Astrocyte (in vitro differentiated cells and primary cell): ENCODE results near the gene USP48. TPM values are rescaled to one million over a fixed set of nuclear protein-coding genes. Genes with fewer than 3 reads are reported as not detected.
A peak's percentile ranks its signal among the peaks of the same experiment; 100 is the strongest.

Source experiments
- DNase-seq: peaks from one replicate; pipeline ENCODE4 v3.0.0-alpha.2; 2010; ENCODE audit warnings: low read depth
- FAIRE-seq: peaks from 2 replicates; lab custom pipeline; 2011; peaks lifted over from hg19 to GRCh38; lab: Jason Lieb, UNC
- H2AFZ ChIP-seq: 2 replicates; pipeline ENCODE4 v1.6.0; 2012; ENCODE audit warnings: low read depth, low read length, inconsistent platforms
- H3K27ac ChIP-seq: 2 replicates; pipeline ENCODE4 v1.5.1; 2011; ENCODE audit warnings: low read depth, low read length, inconsistent platforms
- H3K27me3 ChIP-seq: 2 replicates; pipeline ENCODE4 v1.6.0; 2011; ENCODE audit warnings: low read length, inconsistent platforms; ENCODE audit not compliant: insufficient read depth
- H3K36me3 ChIP-seq: 2 replicates; pipeline ENCODE4 v1.5.1; 2011; ENCODE audit warnings: low read length, inconsistent platforms; ENCODE audit not compliant: insufficient read depth
- H3K4me1 ChIP-seq: 2 replicates; pipeline ENCODE4 v1.5.1; 2011; ENCODE audit warnings: low read length, inconsistent platforms; ENCODE audit not compliant: insufficient read depth
- H3K4me2 ChIP-seq: 2 replicates; pipeline ENCODE4 v1.6.0; 2012; ENCODE audit warnings: low read length, inconsistent platforms
- H3K4me3 ChIP-seq: 2 replicates; pipeline ENCODE4 v1.5.1; 2011; ENCODE audit warnings: low read depth, mild to moderate bottlenecking, low read length, inconsistent platforms; ENCODE audit not compliant: insufficient read depth
- H3K79me2 ChIP-seq: 2 replicates; pipeline ENCODE4 v1.6.0; 2012; ENCODE audit warnings: mild to moderate bottlenecking, low read length, inconsistent platforms; ENCODE audit not compliant: insufficient read depth
- H3K9ac ChIP-seq: 2 replicates; pipeline ENCODE4 v1.6.0; 2012; ENCODE audit warnings: mild to moderate bottlenecking, low read length, inconsistent platforms
- H3K9me3 ChIP-seq: 2 replicates; pipeline ENCODE4 v1.5.1; 2012; ENCODE audit warnings: low read depth, mild to moderate bottlenecking, low read length, inconsistent platforms; ENCODE audit not compliant: insufficient read depth
- H4K20me1 ChIP-seq: 2 replicates; pipeline ENCODE4 v1.6.0; 2012; ENCODE audit warnings: low read length, inconsistent platforms; ENCODE audit not compliant: insufficient read depth
- H3K27ac Mint-ChIP-seq: one replicate; pipeline ENCODE4 v1.8.0; 2021; ENCODE audit warnings: mild to moderate bottlenecking, mixed read lengths; ENCODE audit not compliant: unreplicated experiment
- H3K27me3 Mint-ChIP-seq: one replicate; pipeline ENCODE4 v1.8.0; 2021; ENCODE audit warnings: low read depth, mixed read lengths; ENCODE audit not compliant: unreplicated experiment
- H3K36me3 Mint-ChIP-seq: one replicate; pipeline ENCODE4 v1.8.0; 2021; ENCODE audit warnings: low read depth, mixed read lengths; ENCODE audit not compliant: unreplicated experiment
- H3K4me1 Mint-ChIP-seq: one replicate; pipeline ENCODE4 v1.8.0; 2021; ENCODE audit warnings: low read depth, mixed read lengths; ENCODE audit not compliant: unreplicated experiment
- H3K4me3 Mint-ChIP-seq: one replicate; pipeline ENCODE4 v1.8.0; 2021; ENCODE audit warnings: mild to moderate bottlenecking, moderate library complexity, mixed read lengths; ENCODE audit not compliant: unreplicated experiment
- H3K9me3 Mint-ChIP-seq: one replicate; pipeline ENCODE4 v1.8.0; 2021; ENCODE audit warnings: mild to moderate bottlenecking, mixed read lengths; ENCODE audit not compliant: unreplicated experiment
- EZH2 ChIP-seq: IDR thresholded peaks from 2 replicates; pipeline ENCODE4 v1.6.1; 2012; ENCODE audit warnings: mild to moderate bottlenecking, low read length, inconsistent platforms; ENCODE audit not compliant: insufficient read depth
- total RNA-seq: library from RNA; stranded (reverse); gene quantifications from 2 replicates; pipeline ENCODE4 v1.2.1, GENCODE V29; 2021
- TF ChIP-seq, protein P1 (sequence below): IDR thresholded peaks from 2 replicates; pipeline ENCODE4 v1.5.1; 2011; ENCODE audit warnings: low read depth, mild to moderate bottlenecking, inconsistent platforms, low read length, moderate library complexity; ENCODE audit not compliant: insufficient read depth

Gene USP48
- total RNA-seq, 1 donor from 2014 or later, result 85.7 TPM

GRCh38 chr1:21732664-21733063 lies 50.3 kb downstream of the USP48 start:
- Histone ChIP-seq H3K9ac (no peak overlapping the region), H4K20me1 (peaks cover 12% of the 10 kb centered on the region), H3K9me3 (no peaks in the 10 kb centered on the region), H3K27ac (no peak overlapping the region), H2AFZ (no peak overlapping the region), H3K4me2 (no peak overlapping the region), H3K36me3 (peaks cover 42% of the 10 kb centered on the region), H3K27me3 (no peaks in the 10 kb centered on the region), H3K4me1 (no peaks in the 10 kb centered on the region), H3K4me3 (no peak overlapping the region), H3K79me2 (peaks cover 5% of the 10 kb centered on the region)
- H3K4me3 Mint-ChIP-seq, result no peak overlapping the region
- FAIRE-seq, result no peak
- no peaks in the 10 kb centered on the region for H3K4me1 Mint-ChIP-seq
- peaks cover 7% of the 10 kb centered on the region for H3K36me3 Mint-ChIP-seq
- H3K9me3 Mint-ChIP-seq, result no peaks in the 10 kb centered on the region
- H3K27me3 Mint-ChIP-seq, result no peaks in the 10 kb centered on the region
- no peak for DNase-seq
- H3K27ac Mint-ChIP-seq, result no peak overlapping the region
- TF ChIP-seq EZH2, result no peak
- TF ChIP-seq, protein P1, sequence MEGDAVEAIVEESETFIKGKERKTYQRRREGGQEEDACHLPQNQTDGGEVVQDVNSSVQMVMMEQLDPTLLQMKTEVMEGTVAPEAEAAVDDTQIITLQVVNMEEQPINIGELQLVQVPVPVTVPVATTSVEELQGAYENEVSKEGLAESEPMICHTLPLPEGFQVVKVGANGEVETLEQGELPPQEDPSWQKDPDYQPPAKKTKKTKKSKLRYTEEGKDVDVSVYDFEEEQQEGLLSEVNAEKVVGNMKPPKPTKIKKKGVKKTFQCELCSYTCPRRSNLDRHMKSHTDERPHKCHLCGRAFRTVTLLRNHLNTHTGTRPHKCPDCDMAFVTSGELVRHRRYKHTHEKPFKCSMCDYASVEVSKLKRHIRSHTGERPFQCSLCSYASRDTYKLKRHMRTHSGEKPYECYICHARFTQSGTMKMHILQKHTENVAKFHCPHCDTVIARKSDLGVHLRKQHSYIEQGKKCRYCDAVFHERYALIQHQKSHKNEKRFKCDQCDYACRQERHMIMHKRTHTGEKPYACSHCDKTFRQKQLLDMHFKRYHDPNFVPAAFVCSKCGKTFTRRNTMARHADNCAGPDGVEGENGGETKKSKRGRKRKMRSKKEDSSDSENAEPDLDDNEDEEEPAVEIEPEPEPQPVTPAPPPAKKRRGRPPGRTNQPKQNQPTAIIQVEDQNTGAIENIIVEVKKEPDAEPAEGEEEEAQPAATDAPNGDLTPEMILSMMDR, result no peak

- Mint-ChIP-seq H3K4me1 (peaks cover 10% of the 10 kb centered on the region), H3K9me3 (no peaks in the 10 kb centered on the region), H3K4me3 (no peak overlapping the region), H3K36me3 (peaks cover 15% of the 10 kb centered on the region), H3K27me3 (no peaks in the 10 kb centered on the region), H3K27ac (peak overlapping the region; percentile 49)
- H3K79me2 ChIP-seq, result no peaks in the 10 kb centered on the region
- no peak overlapping the region for H2AFZ ChIP-seq
- H3K4me1 ChIP-seq, result no peaks in the 10 kb centered on the region
- H3K4me3 ChIP-seq, result no peak overlapping the region
- no peaks in the 10 kb centered on the region for H3K27me3 ChIP-seq
- H3K27ac ChIP-seq, result no peak overlapping the region
- DNase-seq (no peak), FAIRE-seq (no peak)
- TF ChIP-seq EZH2, result no peak
- TF ChIP-seq, protein P1, result no peak
- H3K36me3 ChIP-seq, result peaks cover 29% of the 10 kb centered on the region
- no peaks in the 10 kb centered on the region for H3K9me3 ChIP-seq
- H3K4me2 ChIP-seq, result no peak overlapping the region
- peaks cover 3% of the 10 kb centered on the region for H4K20me1 ChIP-seq
- no peak overlapping the region for H3K9ac ChIP-seq
These were observed 57.1 kb downstream of the USP48 start for GRCh38 chr1:21725748-21726392.

DNA sequence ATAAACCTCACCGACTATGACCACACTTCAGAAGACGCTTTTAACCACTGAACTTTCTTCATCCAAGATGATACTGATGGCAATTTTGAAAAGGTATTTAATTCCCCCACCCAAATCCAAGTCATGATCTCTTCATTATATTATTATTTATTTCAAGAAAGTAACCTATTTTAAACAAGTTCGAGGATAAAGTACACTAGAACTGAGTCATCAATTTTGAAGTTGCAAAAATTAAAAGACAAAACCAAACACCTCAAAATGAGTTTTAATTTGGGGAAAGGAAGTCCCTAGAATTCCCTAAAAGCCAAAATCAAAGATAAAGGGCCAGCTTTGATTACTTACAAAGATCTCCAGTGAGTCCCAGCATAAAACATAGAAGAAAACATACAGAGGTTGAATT lies 58.4 kb downstream of the USP48 start:
- Mint-ChIP-seq H3K36me3 (peaks cover 16% of the 10 kb centered on the region), H3K9me3 (no peaks in the 10 kb centered on the region), H3K4me3 (no peak overlapping the region), H3K4me1 (peaks cover 10% of the 10 kb centered on the region), H3K27ac (no peak overlapping the region), H3K27me3 (no peaks in the 10 kb centered on the region)
- no peaks in the 10 kb centered on the region for H3K79me2 ChIP-seq
- no peak overlapping the region for H2AFZ ChIP-seq
- H3K9ac ChIP-seq, result no peak overlapping the region
- no peak for DNase-seq
- no peaks in the 10 kb centered on the region for H3K9me3 ChIP-seq
- H3K27me3 ChIP-seq, result no peaks in the 10 kb centered on the region
- no peak overlapping the region for H3K4me2 ChIP-seq
- no peak overlapping the region for H3K4me3 ChIP-seq
- no peaks in the 10 kb centered on the region for H3K4me1 ChIP-seq
- H4K20me1 ChIP-seq, result peaks cover 1% of the 10 kb centered on the region
- no peak for FAIRE-seq
- TF ChIP-seq, protein P1, result no peak
- TF ChIP-seq EZH2, result no peak
- H3K36me3 ChIP-seq, result peaks cover 31% of the 10 kb centered on the region
- H3K27ac ChIP-seq, result no peak overlapping the region
